Gastroesophageal sphincter (tissue), 4 donors: ENCODE measurements around the gene CIAO3. TPM values are rescaled to one million over a fixed set of nuclear protein-coding genes. Genes with fewer than 3 reads are reported as not detected.

ENCODE experiments used
- ATAC-seq: fragments of 150-250 bp; one replicate; pipeline ENCODE4 v1.9.1; 2016; ENCODE audit warnings: mild to moderate bottlenecking, moderate library complexity
- H3K27ac ChIP-seq, 4 donors: fragments of 200-600 bp; sonication (generic) in 3 of 4; 1 replicate in 3 of 4; 2 replicates in 1 of 4; pipeline ENCODE4 v1.5.1; 2016 to 2019
- H3K27me3 ChIP-seq: fragments of 200-600 bp; sonication (generic); one replicate; pipeline ENCODE4 v1.5.1; 2019
- H3K36me3 ChIP-seq, 2 donors: fragments of 200-600 bp; sonication (generic); one replicate each; pipeline ENCODE4 v1.5.1; 2019; ENCODE audit warnings: control low read depth in 1 of 2
- H3K4me1 ChIP-seq, 3 donors: fragments of 200-600 bp; sonication (generic); 1 replicate in 2 of 3; 2 replicates in 1 of 3; pipeline ENCODE4 v1.5.1; 2016 to 2019; ENCODE audit warnings: control low read depth in 2 of 3
- H3K4me3 ChIP-seq, 2 donors: fragments of 200-600 bp; sonication (generic); one replicate each; pipeline ENCODE4 v1.5.1; 2019; ENCODE audit warnings: mild to moderate bottlenecking in 1 of 2, moderate library complexity in 1 of 2
- H3K9me3 ChIP-seq, 3 donors: fragments of 200-600 bp; sonication (generic); one replicate each; pipeline ENCODE4 v1.5.1; 2017 to 2019; ENCODE audit warnings: control low read depth in 2 of 3
- CTCF ChIP-seq, 4 experiments: fragments of 200-600 bp in 2 of 4; fragments of 450-650 bp in 2 of 4; sonication (generic) in 1 of 4; IDR thresholded peaks; one replicate each; pipeline ENCODE4 v1.5.1; 2017 to 2019; ENCODE audit warnings: antibody characterized with exemption in 4 of 4, mild to moderate bottlenecking in 2 of 4, moderate library complexity in 2 of 4
- EP300 ChIP-seq: sonication (generic); formaldehyde crosslinking; IDR thresholded peaks from one replicate; pipeline ENCODE4 v1.6.1; 2017; ENCODE audit warnings: antibody characterized with exemption, mild to moderate bottlenecking
- POLR2A ChIP-seq, 2 donors: fragments of 450-650 bp; IDR thresholded peaks; one replicate each; pipeline ENCODE4 v1.6.1; 2017; ENCODE audit warnings: antibody characterized with exemption in 2 of 2, mild to moderate bottlenecking in 2 of 2, moderate library complexity in 1 of 2
- POLR2AphosphoS5 ChIP-seq: sonication (generic); formaldehyde crosslinking; IDR thresholded peaks from one replicate; pipeline ENCODE4 v1.6.1; 2017; ENCODE audit warnings: antibody characterized with exemption
- WGBS, 2 donors: methylation state at CpG; one replicate each; pipeline ENCODE4 v1.1.5; 2018; ENCODE audit warnings: low coverage in 1 of 2; 5-methylcytosine and 5-hydroxymethylcytosine counted together
- total RNA-seq, 4 donors: library from RNA; depleted of rRNA; stranded (reverse); fragments of >200 nt; gene quantifications; one replicate each; pipeline ENCODE4 v1.1.0, GENCODE V29; 2016

The CIAO3 gene
- total RNA-seq, 4 donors from 2014 or later = 18.5 to 46.7 (median 25.6) TPM

- peaks cover 84% of the 10 kb centered on the region for H3K27me3 ChIP-seq
These were observed 39.5 kb upstream of the CIAO3 start for GRCh38 chr16:780296-780695.

GRCh38 chr16:779561-779960 is 38.8 kb upstream of the CIAO3 start:
- peaks cover 91% of the 10 kb centered on the region for H3K27me3 ChIP-seq
- no peaks in the 10 kb centered on the region for H3K9me3 ChIP-seq
- WGBS, 2 donors = no CpG with 5 or more reads among the region's 13 CpGs
- peaks cover 0 to 12% (median 7%) of the 10 kb centered on the region in 3 donors for H3K4me1 ChIP-seq
- TF ChIP-seq POLR2AphosphoS5 (no peak), CTCF (IDR thresholded peaks at IDR 0.05) (no peak), EP300 (no peak), POLR2A (IDR thresholded peaks at IDR 0.05) (no peak)
- ATAC-seq = no peak
- no peak overlapping the region for H3K4me3 ChIP-seq
- no peak overlapping the region for H3K27ac ChIP-seq
- H3K36me3 ChIP-seq = no peaks in the 10 kb centered on the region

More at GRCh38 chr16:780296-780695, 39.5 kb upstream of the CIAO3 start:
- H3K4me3 ChIP-seq = no peak overlapping the region
- H3K9me3 ChIP-seq = no peaks in the 10 kb centered on the region
- no peak for TF ChIP-seq POLR2A (IDR thresholded peaks at IDR 0.05)
- TF ChIP-seq EP300 = no peak
- TF ChIP-seq CTCF (IDR thresholded peaks at IDR 0.05) = no peak
- no peak for TF ChIP-seq POLR2AphosphoS5
- H3K27ac ChIP-seq = no peak overlapping the region
- H3K4me1 ChIP-seq = peaks cover 0 to 13% (median 7%) of the 10 kb centered on the region in 3 donors
- 80 to 89% methylated on average over 9 to 12 of the region's 16 CpGs for WGBS, 2 donors
- no peak for ATAC-seq
- H3K36me3 ChIP-seq = no peaks in the 10 kb centered on the region

GRCh38 chr16:778909-779527 is 38.2 kb upstream of the CIAO3 start:
- Histone ChIP-seq H3K4me3 (no peak overlapping the region), H3K27me3 (peaks cover 96% of the 10 kb centered on the region), H3K36me3 (no peaks in the 10 kb centered on the region), H3K27ac (no peak overlapping the region), H3K9me3 (no peaks in the 10 kb centered on the region), H3K4me1 (peaks cover 0 to 11% (median 6%) of the 10 kb centered on the region in 3 donors)
- 78 to 92% methylated on average over 2 to 3 of the region's 6 CpGs for WGBS, 2 donors
- no peak for ATAC-seq
- no peak for TF ChIP-seq POLR2A (IDR thresholded peaks at IDR 0.05)
- TF ChIP-seq POLR2AphosphoS5 = no peak
- no peak for TF ChIP-seq EP300
- TF ChIP-seq CTCF (IDR thresholded peaks at IDR 0.05) = no peak

DNA sequence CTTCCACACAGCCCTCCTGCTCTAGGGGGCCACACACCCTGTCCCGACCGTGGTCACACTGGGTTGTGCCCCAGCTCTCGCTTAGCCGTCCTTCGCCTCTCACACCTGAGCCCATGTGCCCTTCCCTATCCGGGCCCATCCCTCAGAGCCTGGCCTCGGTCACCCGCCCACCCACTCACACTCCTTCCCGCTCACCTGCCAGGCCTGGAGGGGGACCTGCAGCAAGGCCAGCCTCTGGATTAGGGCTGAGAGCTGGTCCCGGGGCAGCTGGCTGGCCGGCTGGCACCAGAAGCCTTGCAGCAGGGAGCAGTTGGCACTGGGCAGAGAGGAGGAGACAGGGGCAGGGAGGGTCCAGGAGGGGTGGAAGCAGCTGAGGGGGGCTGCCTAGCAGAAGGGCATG is 37.6 kb upstream of the CIAO3 start:
- Histone ChIP-seq H3K27me3 (peaks cover 93% of the 10 kb centered on the region), H3K27ac (no peak overlapping the region), H3K4me3 (no peak overlapping the region), H3K36me3 (no peaks in the 10 kb centered on the region), H3K9me3 (no peaks in the 10 kb centered on the region), H3K4me1 (peaks cover 0 to 5% (median under 1%) of the 10 kb centered on the region in 3 donors)
- TF ChIP-seq CTCF (IDR thresholded peaks at IDR 0.05) (no peak), EP300 (no peak), POLR2AphosphoS5 (no peak), POLR2A (IDR thresholded peaks at IDR 0.05) (no peak)
- no CpG with 5 or more reads among the region's 11 CpGs for WGBS, 2 donors
- no peak for ATAC-seq

GRCh38 chr16:777826-778225 is 37.0 kb upstream of the CIAO3 start:
- no peak for TF ChIP-seq POLR2A (IDR thresholded peaks at IDR 0.05)
- no peak for TF ChIP-seq POLR2AphosphoS5
- TF ChIP-seq EP300 = no peak
- no peak for TF ChIP-seq CTCF (IDR thresholded peaks at IDR 0.05)
- no peaks in the 10 kb centered on the region for H3K4me1 ChIP-seq
- WGBS, 2 donors = 27 to 30% methylated on average over 9 to 13 of the region's 16 CpGs
- no peaks in the 10 kb centered on the region for H3K36me3 ChIP-seq
- H3K27me3 ChIP-seq = peaks cover 87% of the 10 kb centered on the region
- no peak for ATAC-seq
- no peak overlapping the region for H3K4me3 ChIP-seq
- H3K27ac ChIP-seq = no peak overlapping the region
- no peaks in the 10 kb centered on the region for H3K9me3 ChIP-seq
